ENCODE results near the gene NIPAL3.
"Not testable (repeated sequence)": the region's sequence is repeated elsewhere in the genome, so short reads cannot be mapped to it uniquely, and the experiment has no call there.

Gene NIPAL3

DNA sequence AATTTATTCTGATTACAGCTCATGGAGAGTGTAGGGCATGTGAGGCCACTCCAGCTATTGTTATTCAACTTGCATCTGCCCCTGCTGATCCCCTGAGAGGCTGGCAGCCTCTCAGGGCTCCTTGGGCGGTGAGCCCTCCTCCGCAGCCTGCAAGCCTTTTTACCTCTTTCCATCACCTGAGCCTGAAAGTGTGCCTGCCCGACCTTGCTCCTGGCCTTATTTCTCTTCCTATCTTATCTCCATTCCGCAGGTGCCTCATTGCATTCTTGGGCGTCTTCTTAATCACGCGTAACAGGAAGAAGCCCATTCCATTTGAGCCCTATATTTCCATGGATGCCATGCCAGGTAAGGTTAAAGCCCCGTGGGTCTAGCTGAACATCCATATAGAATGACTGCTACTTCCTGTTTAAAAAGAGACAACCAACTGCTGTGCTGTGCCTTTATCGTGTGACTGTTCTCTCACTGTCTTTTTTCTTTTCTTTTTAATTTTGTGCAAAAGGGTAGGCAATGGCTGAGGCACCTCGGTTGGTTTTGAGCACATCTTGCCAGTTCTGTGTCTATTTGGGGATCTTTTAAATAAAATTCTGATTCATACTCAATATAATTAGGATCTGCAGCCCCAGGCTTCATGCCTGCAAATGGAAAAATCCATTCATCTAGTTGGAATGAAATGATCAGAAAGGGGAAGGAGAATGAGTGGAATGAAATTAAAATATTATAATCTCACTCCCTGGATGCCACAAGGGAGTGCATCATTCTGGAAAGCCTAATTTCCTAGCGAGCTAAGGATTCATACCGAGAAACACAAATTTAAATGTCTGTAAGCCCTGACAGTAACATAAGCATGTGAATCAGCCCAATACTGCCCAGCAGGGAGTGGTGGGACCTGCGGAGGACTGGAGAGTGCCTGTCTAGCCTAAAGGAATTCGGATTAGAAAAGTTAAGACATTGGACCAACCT lies 48.5 kb downstream of the NIPAL3 start:
- no peak for DNase-seq

DNA sequence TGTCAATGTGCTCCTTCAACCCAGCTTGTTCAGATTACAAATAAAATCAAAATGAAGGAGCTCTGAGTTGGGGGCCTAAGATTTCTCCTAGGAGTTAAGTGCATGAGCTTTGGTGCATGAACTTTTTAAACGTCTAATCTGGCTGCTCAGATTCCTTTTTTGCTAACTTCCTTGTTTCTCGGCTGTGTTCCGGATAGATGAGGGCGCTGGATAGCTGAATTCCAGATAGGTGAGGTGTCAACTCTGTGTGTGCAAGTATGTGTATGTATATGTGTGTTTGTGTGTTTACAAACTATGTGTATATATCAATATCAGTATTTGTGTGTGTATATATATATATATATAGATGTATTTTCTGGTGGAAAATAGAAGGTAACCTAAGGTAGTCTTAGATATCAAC lies 49.5 kb downstream of the NIPAL3 start:
- no peak for DNase-seq

DNA sequence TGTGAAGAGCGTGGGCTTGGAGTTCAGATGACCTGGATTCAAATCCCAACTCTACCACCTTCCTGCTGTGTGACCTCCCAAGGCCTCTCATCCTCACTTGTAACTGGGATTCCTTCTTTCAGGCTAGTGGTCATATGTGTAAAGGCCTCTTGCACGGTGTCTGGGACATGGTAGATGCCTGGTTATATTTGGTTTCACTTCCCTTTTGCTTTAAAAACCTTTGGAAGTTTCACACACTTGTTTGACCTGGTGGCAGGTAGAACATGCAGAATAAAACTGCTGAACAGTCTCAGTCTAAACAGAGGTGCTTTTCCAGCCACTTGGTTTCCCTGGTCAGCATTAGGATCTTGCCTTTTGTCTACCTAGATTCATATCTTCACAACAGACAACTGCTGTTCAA lies 50.0 kb downstream of the NIPAL3 start:
- DNase-seq: no peak

DNA sequence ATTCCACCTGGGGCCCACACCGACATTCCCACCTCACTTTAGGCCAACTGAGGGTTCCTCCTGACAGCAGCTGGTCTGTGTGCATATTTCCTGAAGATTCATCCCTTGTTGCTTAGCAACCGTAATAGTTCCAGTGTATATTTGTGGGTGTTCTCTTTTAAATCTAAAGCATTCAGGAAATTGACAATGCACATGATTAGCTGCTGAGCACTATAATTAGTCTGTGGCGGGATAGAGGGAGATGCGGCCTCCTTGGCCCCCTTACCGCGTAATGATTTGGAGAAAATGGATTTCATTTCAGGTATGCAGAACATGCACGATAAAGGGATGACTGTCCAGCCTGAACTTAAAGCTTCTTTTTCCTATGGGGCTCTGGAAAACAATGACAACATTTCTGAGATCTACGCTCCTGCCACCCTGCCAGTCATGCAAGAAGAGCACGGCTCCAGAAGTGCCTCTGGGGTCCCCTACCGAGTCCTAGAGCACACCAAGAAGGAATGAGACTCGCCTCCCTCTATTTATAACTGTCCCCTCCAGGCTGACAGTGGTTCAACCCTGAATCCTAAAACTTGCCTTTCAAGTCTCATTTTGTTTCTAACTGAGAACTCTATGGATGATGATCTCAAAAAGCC lies 53.2 kb downstream of the NIPAL3 start:
- DNase-seq: peak; percentile 16

DNA sequence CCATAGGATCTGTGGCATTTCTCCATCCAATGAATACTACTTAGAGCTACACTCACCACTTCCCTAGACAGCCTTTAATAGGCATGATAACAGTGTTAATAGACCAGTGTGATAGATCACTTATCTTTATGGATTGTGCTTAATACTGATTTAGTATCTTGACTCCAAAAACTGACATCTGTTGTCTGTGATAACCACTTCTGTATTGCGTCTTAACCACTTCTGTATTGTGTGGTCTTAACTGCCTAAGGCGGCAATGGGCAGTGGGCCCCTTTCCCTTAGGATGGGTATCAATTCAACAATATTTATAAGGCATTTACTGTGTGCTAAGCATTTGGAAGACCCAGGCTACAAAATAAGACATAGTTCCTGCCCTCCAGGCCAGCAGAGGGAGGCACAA lies 55.0 kb downstream of the NIPAL3 start:
- no peak for DNase-seq

DNA sequence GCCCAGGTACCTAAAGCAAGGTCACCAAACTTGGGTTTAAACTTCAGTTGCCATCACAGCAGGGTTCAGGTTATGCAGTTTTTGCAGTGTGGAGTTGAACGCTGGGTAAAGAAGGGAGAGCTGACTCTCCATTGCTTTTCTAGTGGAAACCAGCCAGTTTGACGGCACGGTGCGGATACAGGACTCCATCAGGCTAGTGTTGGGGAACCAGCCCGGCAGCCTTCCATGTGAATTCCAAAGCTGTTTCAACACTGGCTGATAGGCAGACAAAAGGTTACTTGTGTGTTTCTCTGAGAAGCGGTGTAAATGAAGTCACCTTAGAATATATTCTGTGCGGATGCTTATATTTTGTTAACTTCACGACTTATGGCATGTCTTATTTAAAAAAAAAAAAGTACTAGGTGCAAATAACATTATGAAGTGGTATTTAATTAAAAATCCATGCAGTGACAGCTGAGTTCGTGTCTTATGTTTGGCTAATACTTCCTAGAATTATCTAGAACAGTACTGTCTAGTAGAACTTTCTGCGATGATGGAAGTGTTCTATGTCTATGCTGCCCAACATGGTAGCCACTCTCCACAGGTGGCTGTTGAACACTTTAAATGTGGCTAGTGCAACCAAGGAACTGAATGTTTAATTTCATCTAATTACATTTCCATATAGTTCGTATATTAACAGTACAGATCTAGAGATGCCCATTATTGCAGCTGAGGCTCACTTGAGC lies 57.1 kb downstream of the NIPAL3 start:
- peak; percentile 9 for DNase-seq

DNA sequence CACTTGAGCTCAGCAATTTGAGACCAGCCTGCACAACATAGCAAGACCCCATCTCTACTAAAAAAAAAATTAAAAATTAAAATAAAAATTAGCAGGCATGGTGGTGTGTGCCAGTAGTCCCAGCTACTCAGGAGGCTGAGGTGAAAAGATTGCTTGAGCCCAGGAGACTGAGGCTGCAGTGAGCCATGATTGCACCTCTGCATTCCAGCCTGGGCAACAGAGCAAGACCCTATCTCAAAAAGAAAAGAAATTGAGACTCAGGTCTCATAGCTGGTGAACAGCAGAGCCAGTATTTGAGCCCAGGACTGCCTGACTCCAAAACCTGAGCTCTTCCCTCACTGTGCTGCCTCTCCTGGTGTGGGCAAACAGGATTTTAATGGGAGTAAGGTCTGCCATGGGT lies 58.6 kb downstream of the NIPAL3 start:
- DNase-seq: no peak

DNA sequence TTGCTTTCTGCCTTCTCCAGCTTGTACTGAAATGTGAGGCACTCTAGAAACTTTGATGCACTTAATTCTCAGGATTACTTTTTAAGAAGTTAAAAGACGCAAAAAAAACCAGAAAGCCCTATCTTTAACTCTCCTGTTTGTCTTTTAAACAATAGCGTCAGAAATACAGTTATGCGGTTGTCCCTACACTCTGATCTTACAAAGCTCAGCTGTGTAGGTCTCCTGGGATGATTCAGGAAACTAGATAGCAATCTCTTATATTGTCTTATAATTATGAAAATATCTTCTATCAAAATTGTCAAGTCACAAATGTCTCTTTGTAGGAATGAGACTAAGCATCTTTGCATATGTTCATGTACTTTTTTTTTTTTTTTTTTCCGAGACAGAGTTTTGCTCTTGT lies 60.1 kb downstream of the NIPAL3 start:
- DNase-seq: no peak

DNA sequence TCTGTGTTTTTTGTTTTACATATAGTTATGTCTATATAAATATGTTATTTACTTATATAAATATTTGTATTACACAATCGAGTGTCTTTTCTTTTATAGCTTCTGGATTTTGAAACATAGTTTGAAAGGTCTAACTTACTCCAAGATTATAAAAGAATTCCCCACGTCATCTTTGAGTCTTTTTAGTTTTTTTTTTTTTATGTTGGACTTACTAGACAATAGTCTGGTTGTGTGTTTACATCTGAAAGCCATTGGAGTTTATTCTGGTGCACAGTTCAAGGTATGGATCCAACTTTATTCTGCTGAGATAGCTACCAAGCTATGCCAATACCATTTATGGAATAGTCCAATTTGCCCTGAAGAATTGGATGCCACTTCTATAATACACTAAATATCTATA lies 61.0 kb downstream of the NIPAL3 start:
- DNase-seq: no peak

DNA sequence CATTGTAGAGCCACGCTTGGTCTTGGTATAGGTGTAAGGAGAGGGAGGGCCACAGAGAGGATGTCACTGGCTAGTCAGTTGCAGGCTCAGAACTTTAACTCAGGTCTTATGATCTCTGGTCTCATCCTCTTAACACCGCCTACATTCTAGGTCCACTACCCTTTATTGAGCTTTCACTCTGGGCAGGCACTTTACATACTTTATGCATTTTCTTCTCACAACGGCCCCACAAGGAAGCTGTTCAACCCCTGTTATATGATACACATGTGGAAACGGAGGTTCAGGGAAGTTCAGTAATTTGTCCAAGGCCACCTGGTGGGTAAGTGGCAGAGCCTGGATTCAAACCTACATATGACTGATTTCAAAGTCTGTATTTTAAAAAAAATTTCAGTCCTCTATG lies 61.7 kb downstream of the NIPAL3 start:
- no peak for DNase-seq

DNA sequence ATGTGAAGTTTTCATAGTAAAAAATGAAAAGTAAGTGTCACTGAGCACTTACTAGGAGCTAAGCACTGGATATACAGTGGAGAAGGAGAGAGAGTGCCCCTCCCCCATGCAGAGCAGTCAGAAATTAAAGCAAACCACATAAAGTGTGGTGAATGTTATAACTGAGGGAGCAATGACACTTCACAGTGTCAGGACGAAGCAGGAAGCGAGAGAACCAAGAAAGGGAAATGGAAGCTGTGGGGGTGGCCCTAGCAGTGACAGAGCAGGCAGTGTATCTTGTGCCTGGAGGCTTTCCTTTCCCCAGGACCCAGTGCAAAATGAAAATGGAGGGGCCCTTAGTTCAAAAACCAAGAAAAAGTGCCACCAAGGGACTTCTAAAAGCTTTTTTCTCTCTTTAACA lies 65.5 kb downstream of the NIPAL3 start:
- no peak for DNase-seq

DNA sequence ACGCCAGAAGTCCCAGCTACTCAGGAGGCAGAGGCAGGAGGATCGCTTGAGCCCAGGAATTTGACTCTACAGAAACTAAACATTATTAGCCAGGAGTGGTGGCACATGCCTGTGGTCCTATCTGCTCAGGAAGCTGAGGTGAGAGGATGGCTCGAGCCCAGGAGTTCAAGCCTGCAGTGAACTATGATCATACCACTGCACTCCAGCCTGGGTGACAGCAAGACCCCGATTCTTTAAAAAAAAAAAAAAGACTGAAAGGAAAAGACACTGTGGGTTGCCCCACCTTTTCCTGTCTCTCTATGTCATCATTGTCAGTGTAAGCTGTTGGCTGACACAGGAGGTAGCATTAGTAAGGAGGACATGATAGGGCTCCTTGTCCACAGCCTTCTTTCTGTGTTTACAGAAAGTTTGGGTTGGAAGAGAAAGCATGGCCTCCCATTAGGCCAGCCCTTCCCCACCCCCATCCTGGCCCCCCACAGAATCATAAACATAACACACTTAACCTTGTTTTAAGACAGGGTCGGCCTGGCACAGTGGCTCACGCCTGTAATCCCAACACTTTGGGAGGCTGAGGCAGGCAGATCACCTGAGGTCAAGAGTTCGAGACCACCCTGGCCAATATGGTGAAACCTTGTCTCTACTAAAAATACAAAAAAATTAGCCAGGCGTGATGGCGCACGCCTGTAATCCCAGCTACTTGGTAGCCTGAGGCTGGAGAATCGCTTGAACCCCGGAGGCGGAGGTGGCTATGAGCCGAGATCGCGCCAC lies 66.4 kb downstream of the NIPAL3 start:
- DNase-seq: no peak

DNA sequence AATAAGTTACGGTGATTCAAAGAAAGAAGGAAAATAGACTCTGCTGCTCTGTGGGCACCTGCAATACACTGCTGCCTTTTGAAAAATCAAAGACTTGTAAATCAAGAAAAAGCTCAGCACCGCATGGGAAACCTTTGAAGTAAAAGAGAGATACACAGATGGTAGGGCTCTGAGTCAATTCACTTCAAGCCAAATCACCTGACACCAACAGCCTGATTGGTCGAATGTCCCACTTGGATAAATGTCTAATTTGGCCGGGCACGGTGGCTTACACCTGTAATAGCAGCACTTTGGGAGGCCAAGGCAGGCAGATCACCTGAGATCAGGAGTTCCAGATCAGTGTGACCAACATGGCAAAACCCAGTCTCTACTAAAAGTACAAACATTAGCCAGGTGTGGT lies 67.8 kb downstream of the NIPAL3 start:
- DNase-seq: no peak

DNA sequence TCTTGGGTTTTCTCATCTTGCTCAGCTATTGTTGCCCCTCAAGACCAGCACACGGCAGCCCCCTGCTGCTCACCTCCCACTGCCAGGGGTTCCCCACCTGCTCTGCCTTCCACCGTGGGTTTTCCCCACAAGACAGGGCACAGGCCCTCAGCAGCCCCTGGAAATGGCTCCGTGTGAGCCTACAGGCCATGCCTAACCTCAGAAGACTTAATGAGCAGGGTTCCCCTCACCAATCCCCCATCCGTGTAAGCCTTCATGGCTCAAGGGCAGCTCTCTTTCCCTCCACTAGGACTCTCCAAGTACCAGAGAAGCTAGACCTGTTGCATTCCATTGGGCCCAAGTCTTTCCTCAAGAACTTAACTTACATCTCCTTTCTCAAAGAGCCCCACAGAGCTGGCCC lies 68.6 kb downstream of the NIPAL3 start:
- DNase-seq: no peak

DNA sequence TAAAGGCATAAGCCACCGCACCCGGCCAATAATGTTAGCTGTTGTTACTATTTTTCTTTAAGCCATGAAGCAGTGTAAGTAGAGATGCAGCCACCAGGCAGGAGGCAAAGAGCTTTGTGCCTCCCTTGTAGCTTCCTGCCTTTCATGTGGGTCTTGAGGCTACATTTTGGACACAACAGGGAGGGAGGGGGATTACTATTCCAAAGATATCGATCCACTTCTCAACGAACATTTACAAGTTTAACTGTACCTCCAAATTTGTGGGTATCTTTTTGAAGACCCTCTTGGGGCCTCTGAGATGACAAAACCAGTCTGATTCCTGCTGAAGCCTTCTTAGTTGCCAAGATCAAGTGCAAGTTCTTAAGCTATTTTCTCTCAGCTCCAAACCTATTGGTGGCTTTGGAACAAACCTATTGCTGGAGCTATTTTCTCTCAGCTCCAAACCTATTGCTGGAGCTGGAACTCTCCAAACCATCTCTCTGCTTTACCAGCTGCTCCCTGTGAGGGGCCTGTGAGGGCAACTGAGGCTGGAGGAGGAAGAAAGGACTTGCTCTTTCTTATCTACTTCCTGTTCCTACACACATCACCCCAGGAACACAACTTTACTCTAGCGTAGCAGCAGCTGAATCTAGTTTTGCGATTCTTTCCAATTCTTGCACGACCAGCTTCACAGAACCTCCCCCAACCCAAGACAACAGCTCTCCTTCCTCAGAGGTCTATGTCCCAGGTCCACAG lies 70.9 kb downstream of the NIPAL3 start:
- no peak for DNase-seq

DNA sequence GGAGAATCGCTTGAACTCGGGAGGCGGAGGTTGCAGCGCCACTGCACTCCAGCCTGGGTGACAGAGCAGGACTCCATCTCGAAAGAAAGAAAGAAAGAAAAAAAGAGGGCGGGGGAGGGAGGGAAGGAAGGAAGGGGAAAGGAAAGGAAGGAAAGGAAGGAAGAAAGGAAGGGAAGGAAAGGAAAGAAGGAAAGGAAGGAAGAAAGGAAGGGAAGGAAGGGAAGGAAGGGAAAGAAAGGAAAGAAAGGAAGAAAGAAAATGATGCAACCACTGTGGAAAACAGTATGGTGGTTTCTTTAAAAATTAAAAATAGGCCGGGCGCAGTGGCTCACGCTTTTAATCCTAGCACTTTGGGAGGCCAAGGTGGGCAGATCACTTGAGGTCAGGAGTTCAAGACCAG lies 71.9 kb downstream of the NIPAL3 start:
- DNase-seq: no peak

DNA sequence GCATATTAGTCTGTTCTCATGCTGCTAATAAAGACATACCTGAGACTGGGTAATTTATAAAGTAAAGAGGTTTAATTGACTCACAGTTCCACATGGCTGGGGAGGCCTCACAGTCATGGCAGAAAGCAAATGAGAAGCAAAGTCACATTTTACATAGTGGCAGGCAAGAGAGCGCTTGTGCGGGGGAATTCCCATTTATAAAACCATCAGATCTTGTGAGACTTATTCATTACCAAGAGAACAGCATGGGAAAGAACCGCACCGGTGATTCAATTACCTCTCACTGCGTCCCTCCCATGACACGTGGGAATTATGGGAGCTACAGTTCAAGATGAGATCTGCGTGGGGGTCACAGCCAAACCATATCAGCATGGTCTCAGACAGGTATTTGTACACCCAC lies 72.6 kb downstream of the NIPAL3 start:
- not testable (repeated sequence) for DNase-seq

DNA sequence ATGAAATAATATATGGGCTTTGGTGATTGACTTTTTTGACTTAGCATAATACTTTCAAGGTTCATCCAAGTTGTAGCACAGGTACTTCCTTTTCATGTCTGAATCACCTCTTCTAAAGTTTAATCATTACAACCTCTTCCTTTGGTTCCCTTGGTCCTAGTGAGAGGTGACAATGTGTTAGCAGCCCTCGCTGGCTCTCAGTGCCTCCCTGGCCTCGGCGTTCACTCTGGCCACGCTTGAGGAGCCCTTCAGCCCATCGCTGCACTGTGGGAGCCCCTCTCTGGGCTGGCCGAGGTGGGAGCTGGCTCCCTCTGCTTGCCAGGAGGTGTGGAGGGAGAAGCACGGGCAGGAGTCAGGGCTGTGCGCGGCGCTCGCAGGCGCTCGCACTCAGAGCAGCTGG lies 74.1 kb downstream of the NIPAL3 start:
- no peak for DNase-seq

DNA sequence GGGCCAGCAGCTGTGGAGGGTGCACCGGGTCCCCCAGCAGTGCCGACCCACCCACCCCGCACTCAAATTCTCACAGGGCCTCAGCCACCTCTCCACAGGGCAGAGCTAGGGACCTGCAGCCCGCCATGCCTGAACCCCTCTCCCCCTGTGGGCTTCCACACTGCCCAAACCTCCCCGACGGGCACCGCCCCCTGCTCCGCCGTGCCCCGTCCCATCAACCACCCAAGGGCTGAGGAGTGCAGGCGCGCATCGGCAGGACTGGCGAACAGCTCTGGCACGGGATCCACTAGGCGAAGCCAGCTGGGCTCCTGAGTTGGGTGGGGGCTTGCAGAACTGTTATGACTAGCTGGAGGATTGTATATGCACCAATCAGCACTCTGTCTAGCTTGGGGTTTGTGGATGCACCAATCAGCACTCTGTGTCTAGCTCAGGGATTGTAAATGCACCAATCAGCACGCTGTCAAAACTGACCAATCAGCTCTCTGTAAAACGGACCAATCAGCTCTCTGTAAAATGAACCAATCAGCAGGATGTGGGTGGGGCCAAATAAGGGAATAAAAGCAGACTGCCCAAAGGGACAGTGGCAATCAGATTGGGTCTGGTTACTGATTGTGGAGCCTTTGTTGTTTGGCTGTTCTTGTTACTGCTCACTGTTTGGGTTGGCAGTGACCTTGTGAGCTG lies 74.6 kb downstream of the NIPAL3 start:
- no peak for DNase-seq

DNA sequence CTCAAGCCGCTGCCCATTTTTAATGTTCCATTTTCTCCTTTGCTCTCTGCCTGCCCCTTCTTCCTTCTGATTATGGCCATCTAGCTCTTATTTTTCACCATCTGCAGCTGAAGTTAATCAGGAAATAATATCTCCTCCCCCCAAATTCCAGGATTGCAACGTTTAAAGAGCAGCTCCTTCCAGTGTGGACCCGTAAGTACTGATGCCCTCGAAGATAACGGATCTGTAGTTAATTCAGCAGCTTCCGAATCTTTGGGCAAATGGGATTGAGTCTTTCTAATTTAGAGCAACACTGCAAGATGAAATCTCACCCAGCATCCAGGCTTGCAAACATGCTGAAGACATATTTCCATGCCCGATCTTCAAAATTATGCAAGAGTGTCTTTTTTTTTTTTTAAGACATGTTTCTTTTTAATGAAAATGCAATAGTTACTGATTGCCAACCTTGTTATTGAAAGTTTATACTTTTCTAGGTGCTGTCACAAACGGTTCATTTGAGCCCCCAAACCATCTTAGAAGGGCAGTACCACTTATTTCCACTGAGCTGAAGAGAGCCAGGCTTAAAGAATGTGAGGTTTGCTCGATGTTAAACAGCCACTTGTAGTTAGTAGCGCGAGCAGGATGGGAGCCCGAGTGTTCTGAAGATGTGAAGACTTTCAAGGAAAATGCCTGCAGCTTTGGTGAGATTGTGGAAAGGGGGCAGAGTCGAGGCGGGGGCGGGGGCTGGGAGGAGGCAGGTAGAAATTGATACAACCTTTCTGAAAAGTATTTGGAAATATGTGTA lies 76.2 kb downstream of the NIPAL3 start:
- no peak for DNase-seq

DNA sequence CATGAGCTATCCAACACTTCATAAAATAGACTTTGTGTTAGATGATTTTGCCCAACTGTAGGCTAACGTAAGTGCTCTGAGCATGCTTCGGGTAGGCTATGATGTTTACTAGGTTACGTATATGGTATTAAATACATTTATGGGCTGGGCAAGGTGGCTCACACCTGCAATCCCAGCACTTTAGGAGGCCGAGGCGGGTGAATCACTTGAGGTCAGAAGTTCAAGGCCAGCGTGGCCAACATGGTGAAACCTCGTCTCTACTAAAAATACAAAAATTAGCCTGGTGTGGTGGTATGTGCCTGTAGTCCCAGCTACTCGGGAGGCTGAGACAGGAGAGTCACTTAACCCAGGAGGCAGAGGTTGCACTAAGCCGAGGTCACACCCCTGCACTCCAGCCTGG lies 77.3 kb downstream of the NIPAL3 start:
- DNase-seq: not testable (repeated sequence)
